ENCODE results near the gene KCNG1.
A peak's percentile ranks its signal among the peaks of the same experiment; 100 is the strongest.
"Not testable (repeated sequence)": the region's sequence is repeated elsewhere in the genome, so short reads cannot be mapped to it uniquely, and the experiment has no call there.

Gene KCNG1

GRCh38 chr20:50980851-50981713, 41.8 kb downstream of the KCNG1 start:
- peak; percentile 8 for DNase-seq

GRCh38 chr20:50980071-50980681, 42.7 kb downstream of the KCNG1 start:
- DNase-seq = no peak

GRCh38 chr20:50978533-50978932, 44.4 kb downstream of the KCNG1 start:
- DNase-seq = not testable (repeated sequence)

- DNase-seq = no peak
Observed at GRCh38 chr20:50977066-50978021, 45.6 kb downstream of the KCNG1 start.

GRCh38 chr20:50975701-50976330, 47.1 kb downstream of the KCNG1 start:
- DNase-seq = no peak

- DNase-seq = no peak
Observed at GRCh38 chr20:50969912-50970311, 53.0 kb downstream of the KCNG1 start.

- no peak for DNase-seq
Observed at GRCh38 chr20:50969435-50969834, 53.5 kb downstream of the KCNG1 start.

- DNase-seq = no peak
Observed at GRCh38 chr20:50968289-50968688, 54.6 kb downstream of the KCNG1 start.

GRCh38 chr20:50967586-50967985, 55.3 kb downstream of the KCNG1 start:
- no peak for DNase-seq

GRCh38 chr20:50959543-50960126, 63.3 kb downstream of the KCNG1 start:
- DNase-seq = no peak

- DNase-seq = peak; percentile 76
Observed at GRCh38 chr20:50958615-50959542, 64.0 kb downstream of the KCNG1 start, which contains the start of gene MOCS3. MOCS3 (plus strand) TSS chr20:50958818; CDS start chr20:50958843, 25 bp downstream.

GRCh38 chr20:50957798-50958614, 64.9 kb downstream of the KCNG1 start, which contains the start of gene DPM1:
DPM1 (minus strand) TSS chr20:50958532; CDS start chr20:50958523, 9 bp downstream.
- peak; percentile 80 for DNase-seq

- DNase-seq = no peak
Observed at GRCh38 chr20:50957276-50957675, 65.6 kb downstream of the KCNG1 start.

- DNase-seq = no peak
Observed at GRCh38 chr20:50953821-50954220, 69.1 kb downstream of the KCNG1 start.

All from activated effector memory CD4-positive, alpha-beta T cell treated with Interleukin-2 at 50 U/mL for 16 hours (primary cell).